CD4-positive, alpha-beta T cell (primary cell): ENCODE measurements around the gene ARHGAP18. TPM values are rescaled to one million over a fixed set of nuclear protein-coding genes. Genes with fewer than 3 reads are reported as not detected.

ENCODE experiments used
- ATAC-seq: fragments of 200-7000 bp; cut with Tn5 transposase; one replicate; pipeline ENCODE4 v1.10.0; 2022; ENCODE audit warnings: mild to moderate bottlenecking; ENCODE audit not compliant: poor library complexity
- CTCF ChIA-PET: fragments of 350-600 bp; sonication (Branson Sonifier 250); formaldehyde crosslinking; loops from one replicate; lab custom pipeline; 2021; ENCODE audit warnings: antibody characterized with exemption, inconsistent platforms; lab: Charles Lee
- POLR2A ChIA-PET: fragments of 350-600 bp; sonication (Branson Sonifier 250); formaldehyde crosslinking; loops from one replicate; lab custom pipeline; 2021; ENCODE audit warnings: antibody characterized with exemption, inconsistent platforms; lab: Charles Lee
- DNase-seq, 14 experiments: peaks; one replicate each; pipeline ENCODE4 v3.0.0-alpha.2; 2013 to 2020; ENCODE audit warnings: mixed read lengths in 2 of 14
- H3K27ac ChIP-seq, 2 donors: one replicate each; pipeline versions ENCODE4 v1.5.1 to v1.7.0; 2013; ENCODE audit warnings: low read length in 2 of 2, low read depth in 1 of 2, mild to moderate bottlenecking in 1 of 2
- H3K27me3 ChIP-seq, 2 experiments: 1 replicate in 1 of 2; 2 replicates in 1 of 2; pipeline versions ENCODE4 v1.6.1 to v1.7.0; 2013; ENCODE audit warnings: low read length in 2 of 2, control low read depth in 1 of 2, mild to moderate bottlenecking in 1 of 2, moderate library complexity in 1 of 2; ENCODE audit not compliant: insufficient read depth in 2 of 2, control insufficient read depth in 1 of 2
- H3K36me3 ChIP-seq: one replicate; pipeline ENCODE4 v1.6.1; 2013; ENCODE audit warnings: low read length, control low read depth; ENCODE audit not compliant: insufficient read depth
- H3K4me1 ChIP-seq: one replicate; pipeline ENCODE4 v1.6.1; 2013; ENCODE audit warnings: low read length, control low read depth; ENCODE audit not compliant: insufficient read depth
- H3K4me3 ChIP-seq: one replicate; pipeline ENCODE4 v1.5.1; 2013; ENCODE audit warnings: mild to moderate bottlenecking, low read length, moderate library complexity
- H3K9me3 ChIP-seq, 2 experiments: 1 replicate in 1 of 2; 2 replicates in 1 of 2; pipeline versions ENCODE4 v1.6.1 to v1.7.0; 2013; ENCODE audit warnings: low read length in 2 of 2, mild to moderate bottlenecking in 2 of 2, control low read depth in 1 of 2, moderate library complexity in 1 of 2; ENCODE audit not compliant: control insufficient read depth in 1 of 2, insufficient read depth in 1 of 2
- H3K27ac Mint-ChIP-seq: one replicate; pipeline ENCODE4 v1.8.0; 2020; ENCODE audit warnings: mixed read lengths
- H3K27me3 Mint-ChIP-seq: one replicate; pipeline ENCODE4 v1.8.0; 2021; ENCODE audit warnings: mixed read lengths
- H3K36me3 Mint-ChIP-seq: one replicate; pipeline ENCODE4 v1.8.0; 2021; ENCODE audit warnings: low read depth, mixed read lengths
- H3K4me1 Mint-ChIP-seq: one replicate; pipeline ENCODE4 v1.8.0; 2021; ENCODE audit warnings: low read depth, mixed read lengths
- H3K4me3 Mint-ChIP-seq: one replicate; pipeline ENCODE4 v1.8.0; 2020; ENCODE audit warnings: mild to moderate bottlenecking, mixed read lengths
- H3K9me3 Mint-ChIP-seq: one replicate; pipeline ENCODE4 v1.8.0; 2020; ENCODE audit warnings: mixed read lengths
- CTCF ChIP-seq: fragments of 200-600 bp; IDR thresholded peaks from one replicate; pipeline ENCODE4 v1.8.0; 2022; ENCODE audit warnings: antibody characterized with exemption, mild to moderate bottlenecking
- intact Hi-C, 2 experiments: fragments of 100-400 bp; cut with DNase I in 1 of 2; cut with micrococcal nuclease in 1 of 2; formaldehyde crosslinking; loops; one replicate each; pipeline versions ENCODE4 v1.15.1 to v1.9.0; 2023 to 2025; cut with DNase I, micrococcal nuclease
- total RNA-seq, 174 experiments: library from RNA in 2 of 174; stranded (reverse) in 2 of 174; gene quantifications; one replicate each; pipeline ENCODE4 v1.2.3 and lab custom pipeline; 2021 to 2026

ARHGAP18 gene
- total RNA-seq, 2 experiments from 2014 or later, result 0.71 to 1.3 TPM

- TF ChIP-seq CTCF, result no peak
- CTCF ChIA-PET, result no interaction called here
- no peak overlapping the region for H3K27ac ChIP-seq
- ATAC-seq, result no peak
- H3K4me1 Mint-ChIP-seq, result no peaks in the 10 kb centered on the region
- no peaks in the 10 kb centered on the region for H3K36me3 Mint-ChIP-seq
- POLR2A ChIA-PET, result no interaction called here
- H3K27me3 Mint-ChIP-seq, result no peaks in the 10 kb centered on the region
- intact Hi-C loops, result no loop called here
- H3K4me1 ChIP-seq, result no peaks in the 10 kb centered on the region
- no peak for DNase-seq
- H3K36me3 ChIP-seq, result no peaks in the 10 kb centered on the region
- no peaks in the 10 kb centered on the region for H3K9me3 ChIP-seq
- no peaks in the 10 kb centered on the region for H3K9me3 Mint-ChIP-seq
- no peak overlapping the region for H3K27ac Mint-ChIP-seq
- H3K27me3 ChIP-seq, result no peaks in the 10 kb centered on the region
- H3K4me3 ChIP-seq, result no peak overlapping the region
- no peak overlapping the region for H3K4me3 Mint-ChIP-seq
These were observed 126.1 kb downstream of the ARHGAP18 start for GRCh38 chr6:129583866-129584265.

- CTCF ChIA-PET, result no interaction called here
- no peaks in the 10 kb centered on the region for H3K9me3 ChIP-seq
- ATAC-seq, result no peak
These were observed 131.7 kb downstream of the ARHGAP18 start for GRCh38 chr6:129578315-129578714.

GRCh38 chr6:129577691-129578090 lies 132.3 kb downstream of the ARHGAP18 start:
- no peak overlapping the region for H3K27ac ChIP-seq
- ChIA-PET CTCF (no interaction called here), POLR2A (no interaction called here)
- no peak overlapping the region for H3K4me3 ChIP-seq
- no peaks in the 10 kb centered on the region for H3K27me3 Mint-ChIP-seq
- TF ChIP-seq CTCF, result no peak
- DNase-seq (no peak), ATAC-seq (no peak)
- intact Hi-C loops, result loop anchor here (5.0 to 10.0 kb wide), 3 partner anchors 850 to 1973 kb away; no protein-coding TSS in a partner anchor
- no peaks in the 10 kb centered on the region for H3K9me3 ChIP-seq
- H3K27me3 ChIP-seq, result no peaks in the 10 kb centered on the region
- H3K27ac Mint-ChIP-seq, result no peak overlapping the region
- no peaks in the 10 kb centered on the region for H3K9me3 Mint-ChIP-seq
- H3K4me3 Mint-ChIP-seq, result no peak overlapping the region
- no peaks in the 10 kb centered on the region for H3K4me1 ChIP-seq
- no peaks in the 10 kb centered on the region for H3K36me3 ChIP-seq
- no peaks in the 10 kb centered on the region for H3K4me1 Mint-ChIP-seq
- H3K36me3 Mint-ChIP-seq, result no peaks in the 10 kb centered on the region

More at GRCh38 chr6:129578315-129578714, 131.7 kb downstream of the ARHGAP18 start:
- DNase-seq, result no peak
- Histone ChIP-seq H3K4me1 (no peaks in the 10 kb centered on the region), H3K27me3 (no peaks in the 10 kb centered on the region), H3K27ac (no peak overlapping the region), H3K36me3 (no peaks in the 10 kb centered on the region), H3K4me3 (no peak overlapping the region)
- Mint-ChIP-seq H3K27ac (no peak overlapping the region), H3K4me3 (no peak overlapping the region), H3K4me1 (no peaks in the 10 kb centered on the region), H3K27me3 (no peaks in the 10 kb centered on the region), H3K9me3 (no peaks in the 10 kb centered on the region), H3K36me3 (no peaks in the 10 kb centered on the region)
- TF ChIP-seq CTCF, result no peak
- intact Hi-C loops, result loop anchor here (5.0 to 10.0 kb wide), 3 partner anchors 851 to 1974 kb away; no protein-coding TSS in a partner anchor
- POLR2A ChIA-PET, result no interaction called here
